NCI-H82 treated with DMSO at 0.1 percent for 48 hours (cell line): ENCODE results near the gene ACLY.
"Not testable (repeated sequence)": the region's sequence is repeated elsewhere in the genome, so short reads cannot be mapped to it uniquely, and the experiment has no call there.

Source experiments
- DNase-seq: peaks from one replicate; lab custom pipeline; 2025; ENCODE audit not compliant: unreplicated experiment; lab: John Stamatoyannopoulos, UW

The ACLY gene

DNA sequence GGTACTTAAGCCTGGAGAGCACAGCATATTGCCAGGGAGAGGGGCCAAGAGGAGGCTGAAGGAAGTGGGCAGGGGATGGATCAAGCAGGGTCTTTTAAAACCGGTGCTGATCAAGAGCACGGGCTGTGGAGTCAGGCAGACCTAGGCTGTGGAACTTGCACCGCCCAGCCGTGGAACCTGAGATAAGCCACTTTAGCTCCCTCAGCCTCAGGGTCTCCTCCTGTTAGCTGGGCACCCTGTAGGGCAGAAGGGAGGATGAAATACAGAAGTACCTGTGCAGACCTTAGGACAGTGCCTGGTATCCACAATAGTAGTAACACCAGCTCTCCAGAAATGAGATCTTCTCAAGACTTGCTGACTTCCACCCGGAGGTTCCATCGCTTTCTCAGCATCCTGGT lies 20.9 kb upstream of the ACLY start:
- DNase-seq, result no peak

DNA sequence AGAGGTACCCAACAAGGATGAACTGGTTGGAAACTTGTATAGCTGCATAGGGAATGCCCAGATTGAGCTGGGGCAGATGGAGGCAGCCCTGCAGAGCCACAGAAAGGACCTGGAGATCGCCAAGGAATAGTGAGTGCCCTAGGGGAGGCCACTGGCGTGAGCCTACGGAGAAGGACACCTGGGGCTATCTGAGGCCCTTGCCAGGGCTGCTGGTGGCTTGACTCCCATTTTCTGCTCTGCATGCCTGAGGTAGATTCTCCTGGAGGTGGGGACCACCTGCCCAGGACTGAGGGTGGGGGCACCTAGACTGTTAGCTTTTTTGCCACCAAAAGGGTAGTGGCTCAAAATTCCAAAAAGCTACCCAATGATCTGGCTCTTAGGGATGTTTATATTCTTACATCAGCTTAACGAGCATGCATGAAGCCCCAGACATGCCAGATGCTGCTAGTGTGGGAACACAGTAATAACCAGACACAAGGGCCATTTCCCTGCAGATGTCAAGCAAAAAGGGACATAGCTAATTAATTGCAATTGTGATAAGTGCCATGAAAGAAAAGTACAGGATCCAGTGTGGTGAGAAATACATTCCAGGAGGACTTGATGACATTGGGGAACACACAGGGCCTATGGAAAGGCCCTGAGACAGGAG lies 20.4 kb upstream of the ACLY start:
- DNase-seq, result no peak

DNA sequence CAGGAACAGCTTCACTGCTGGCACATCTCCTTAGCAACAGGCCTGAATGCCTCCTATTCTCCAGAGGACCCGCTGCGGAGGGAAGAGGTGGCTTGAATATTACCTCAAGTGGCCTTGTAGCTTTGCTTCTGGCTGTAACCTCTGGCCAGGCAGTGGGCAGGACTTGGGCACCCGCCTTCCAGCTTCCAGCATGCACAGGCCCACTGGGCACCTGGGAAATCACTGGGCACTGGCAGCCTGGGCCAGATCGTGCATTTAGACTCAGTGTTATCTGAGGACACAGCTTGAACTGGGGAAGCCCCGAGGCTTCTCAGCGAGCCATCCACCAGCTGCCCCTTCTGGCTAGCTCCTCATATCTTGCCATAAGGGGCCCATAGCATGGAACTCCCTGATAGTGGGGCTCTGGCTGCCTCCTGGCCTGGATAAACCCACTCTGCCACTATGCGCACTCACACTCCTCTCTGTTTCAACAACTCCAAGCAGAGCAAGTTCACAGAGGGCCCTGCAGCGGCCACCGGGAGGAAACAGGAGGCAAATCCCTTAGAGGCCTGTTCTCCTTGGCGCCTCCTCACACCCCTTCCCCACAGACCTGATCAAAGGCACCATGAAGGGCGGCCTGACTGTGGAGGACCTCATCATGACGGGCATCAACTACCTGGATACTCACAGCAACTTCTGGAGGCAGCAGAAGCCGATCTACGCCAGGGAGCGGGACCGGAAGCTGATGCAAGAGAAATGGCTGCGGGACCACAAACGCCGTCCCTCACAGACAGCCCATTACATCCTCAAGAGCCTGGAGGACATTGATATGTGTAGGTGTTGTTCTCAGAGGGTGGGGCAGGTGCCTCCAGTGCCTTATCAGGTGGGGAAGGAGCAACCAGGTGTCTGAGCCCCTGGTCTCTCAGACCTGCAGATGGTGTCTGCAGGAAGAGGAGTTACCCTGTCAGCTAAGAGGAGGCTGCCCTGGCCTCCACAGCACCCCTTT lies 19.5 kb upstream of the ACLY start:
- no peak for DNase-seq

DNA sequence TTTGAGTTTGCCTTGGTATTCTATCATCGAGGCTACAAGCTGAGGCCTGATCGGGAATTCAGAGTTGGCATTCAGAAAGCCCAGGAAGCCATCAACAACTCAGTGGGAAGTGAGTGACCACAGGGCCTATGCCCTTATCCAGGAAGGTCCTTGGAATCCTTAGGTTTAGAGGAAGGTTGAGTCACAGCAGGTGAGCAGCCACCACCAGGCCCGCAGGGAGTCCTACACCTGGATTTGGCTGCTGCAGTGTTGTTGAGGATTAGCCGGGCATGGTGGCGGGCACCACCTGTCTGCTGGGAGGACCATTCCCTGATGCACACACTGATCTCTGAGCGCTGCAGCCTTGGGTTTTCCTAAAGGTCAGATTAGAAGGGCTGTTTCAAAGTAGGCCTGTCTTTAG lies 16.9 kb upstream of the ACLY start:
- DNase-seq, result no peak

DNA sequence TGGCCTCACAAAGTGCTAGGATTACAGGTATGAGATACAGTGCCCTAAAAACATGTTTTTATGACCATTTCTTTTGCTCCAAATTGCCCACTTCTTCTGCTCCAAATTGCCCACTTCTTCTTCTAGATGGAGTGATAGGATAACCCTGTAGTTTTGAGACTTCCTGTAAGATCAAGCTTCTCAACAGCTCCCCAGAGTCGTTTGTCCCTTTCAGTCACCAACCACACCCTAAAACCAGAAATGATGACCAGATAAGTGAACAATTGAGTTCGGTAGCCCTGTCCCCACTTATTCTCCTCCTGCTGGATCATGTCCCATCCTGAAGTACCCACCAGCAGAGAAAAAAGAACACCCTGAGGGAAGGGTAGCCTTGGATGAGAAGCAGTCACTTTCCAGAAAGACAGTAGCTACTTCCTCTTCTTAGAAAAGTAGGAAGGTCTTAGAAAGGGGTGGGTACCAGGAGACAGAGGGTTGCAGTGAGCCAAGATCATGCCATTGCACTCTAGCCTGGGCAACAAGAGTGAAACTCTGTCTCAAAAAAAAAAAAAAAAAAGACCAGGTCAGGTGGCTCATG lies 14.2 kb upstream of the ACLY start:
- DNase-seq, result no peak

DNA sequence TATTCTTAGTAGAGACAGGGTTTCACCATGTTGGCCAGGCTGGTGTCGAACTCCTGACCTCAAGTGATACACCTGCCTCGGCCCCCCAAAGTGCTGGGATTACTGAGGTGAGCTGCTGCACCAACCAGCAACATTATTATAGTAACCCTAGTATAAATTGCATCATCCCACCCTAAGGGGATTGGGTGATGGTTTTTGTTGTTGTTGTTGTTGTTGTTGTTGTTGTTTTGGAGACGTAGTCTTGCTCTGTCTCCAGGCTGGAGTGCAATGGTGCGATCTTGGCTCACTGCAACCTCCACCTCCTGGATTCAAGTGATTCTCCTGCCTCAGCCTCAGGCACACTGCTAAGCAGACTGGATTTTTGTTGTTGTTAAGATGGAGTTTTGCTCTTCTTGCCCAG lies 13.0 kb upstream of the ACLY start:
- not testable (repeated sequence) for DNase-seq

DNA sequence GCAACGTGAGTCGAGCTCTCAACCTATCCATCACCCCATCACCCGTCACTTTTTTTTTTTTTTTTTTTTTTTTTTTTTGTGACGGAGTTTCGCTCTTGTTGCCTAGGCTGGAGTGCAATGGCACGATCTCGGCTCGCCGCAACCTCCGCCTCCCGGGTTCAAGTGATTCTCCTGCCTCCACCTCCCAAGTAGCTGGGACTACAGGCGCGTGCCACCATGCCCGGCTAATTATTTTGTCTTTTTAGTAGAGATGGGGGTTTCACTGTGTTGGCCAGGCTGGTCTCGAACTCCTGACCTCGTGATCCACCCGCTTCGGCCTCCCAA lies 12.0 kb upstream of the ACLY start:
- DNase-seq, result not testable (repeated sequence)

DNA sequence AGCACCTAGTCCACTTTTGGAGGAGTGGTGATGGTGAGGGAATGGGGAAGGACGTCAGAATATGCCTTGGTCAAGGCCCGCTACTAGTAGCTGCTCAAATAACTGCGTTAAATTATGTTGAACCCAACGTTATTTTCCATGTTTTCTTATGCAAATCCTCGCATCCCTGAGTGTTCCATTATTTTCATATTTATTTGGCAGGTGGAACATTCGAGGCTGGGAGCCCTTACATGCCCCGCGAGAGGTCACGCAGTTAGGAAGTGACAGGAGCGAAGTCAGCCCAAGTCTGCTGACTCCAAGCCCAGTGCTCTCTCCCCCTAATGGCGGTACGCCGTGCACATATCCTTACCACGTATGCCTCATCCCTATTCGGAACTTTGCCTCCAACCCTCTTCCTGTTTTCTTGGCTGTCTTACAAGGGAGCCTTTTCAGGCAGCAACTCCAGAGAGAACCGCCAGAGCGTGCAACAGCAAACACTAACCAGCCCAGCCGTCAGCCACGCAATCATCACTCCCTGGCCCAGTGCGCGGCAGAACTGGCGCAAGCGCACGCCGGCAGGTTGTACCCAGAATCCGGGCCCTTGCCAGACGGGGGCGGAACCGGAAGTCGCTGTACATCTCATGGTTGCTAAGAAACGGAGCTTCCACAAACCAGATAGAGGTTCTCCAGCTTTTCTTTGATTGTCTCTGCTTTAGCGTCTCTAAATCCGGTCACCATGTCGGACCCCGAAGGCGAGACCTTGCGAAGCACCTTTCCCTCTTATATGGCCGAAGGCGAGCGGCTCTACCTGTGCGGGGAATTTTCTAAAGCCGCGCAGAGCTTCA lies 11.5 kb upstream of the ACLY start, which contains the start of gene ODAD4:
Gene ODAD4, plus strand, starts transcription at position 609 of the 824 bp plus-strand sequence. Its CDS starts 107 bp downstream, at position 716.
- peak; percentile 89 for DNase-seq

DNA sequence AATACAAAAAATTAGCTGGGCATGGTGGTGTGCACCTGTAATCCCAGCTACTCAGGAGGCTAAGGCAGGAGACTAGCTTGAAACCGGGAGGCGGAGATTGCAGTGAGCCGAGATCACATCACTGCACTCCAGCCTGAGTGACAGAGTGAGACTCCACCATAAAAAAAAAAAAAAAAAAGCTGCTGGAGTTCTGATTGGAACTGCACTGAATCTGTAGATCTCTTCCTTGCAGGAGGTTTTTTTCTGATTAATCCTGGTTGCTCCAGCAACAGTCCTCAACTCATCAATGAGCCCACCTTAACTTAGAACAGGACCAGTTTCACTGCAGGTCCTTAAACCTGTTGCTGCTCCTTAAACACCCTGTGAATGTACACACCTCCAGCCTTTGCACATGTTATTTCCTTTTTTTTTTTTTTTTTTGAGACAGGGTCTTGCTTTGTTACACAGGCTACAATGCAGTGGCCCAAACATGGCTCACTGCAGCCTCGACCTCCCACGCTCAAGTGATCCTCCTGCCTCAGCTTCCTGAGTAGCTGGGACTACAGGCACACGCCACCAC lies 10.0 kb upstream of the ACLY start:
- DNase-seq, result no peak

DNA sequence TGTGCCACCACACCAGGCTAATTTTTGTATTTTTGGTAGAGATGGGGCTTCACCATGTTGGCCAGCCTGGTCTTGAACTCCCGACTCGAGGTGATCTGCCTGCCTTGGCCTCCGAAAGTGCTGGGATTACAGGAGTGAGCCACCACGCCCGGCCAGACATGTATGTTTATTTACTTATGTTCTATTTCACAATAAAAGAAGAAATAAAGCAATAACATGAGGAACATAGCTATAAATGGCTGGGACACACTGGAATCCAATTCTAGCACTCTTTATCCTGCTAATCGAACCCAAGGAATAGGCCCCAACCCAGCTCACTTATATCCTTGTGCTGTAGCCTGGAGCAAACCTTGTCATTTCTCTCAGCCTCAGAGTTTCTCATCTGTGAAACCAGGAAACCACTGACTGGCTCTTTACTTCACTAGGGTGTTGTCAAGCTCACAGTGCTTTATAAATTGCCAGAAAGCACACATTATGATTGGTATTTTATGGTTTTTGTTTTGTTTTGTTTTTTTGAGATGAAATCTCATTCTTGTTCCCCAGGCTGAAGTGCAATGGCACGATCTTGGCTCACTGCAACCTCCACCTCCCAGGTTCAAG lies 7.3 kb upstream of the ACLY start:
- DNase-seq, result no peak

DNA sequence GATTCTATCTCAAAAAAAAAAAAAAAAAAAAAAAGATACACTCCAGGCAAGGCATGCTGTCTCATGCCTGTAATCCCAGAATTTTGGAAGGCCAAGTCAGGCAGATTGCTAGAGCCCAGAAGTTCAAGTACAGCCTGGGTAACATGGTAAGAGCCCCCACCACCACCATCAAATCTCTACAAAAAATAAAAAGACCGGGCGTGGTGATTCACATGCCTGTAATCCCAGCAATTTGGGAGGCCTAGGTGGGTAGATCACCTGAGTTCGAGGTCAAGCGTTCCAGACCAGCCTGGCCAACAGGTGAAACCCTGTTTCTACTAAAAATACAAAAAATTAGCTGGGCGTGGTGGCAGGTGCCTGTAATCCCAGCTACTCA lies 1.8 kb upstream of the ACLY start:
- no peak for DNase-seq

DNA sequence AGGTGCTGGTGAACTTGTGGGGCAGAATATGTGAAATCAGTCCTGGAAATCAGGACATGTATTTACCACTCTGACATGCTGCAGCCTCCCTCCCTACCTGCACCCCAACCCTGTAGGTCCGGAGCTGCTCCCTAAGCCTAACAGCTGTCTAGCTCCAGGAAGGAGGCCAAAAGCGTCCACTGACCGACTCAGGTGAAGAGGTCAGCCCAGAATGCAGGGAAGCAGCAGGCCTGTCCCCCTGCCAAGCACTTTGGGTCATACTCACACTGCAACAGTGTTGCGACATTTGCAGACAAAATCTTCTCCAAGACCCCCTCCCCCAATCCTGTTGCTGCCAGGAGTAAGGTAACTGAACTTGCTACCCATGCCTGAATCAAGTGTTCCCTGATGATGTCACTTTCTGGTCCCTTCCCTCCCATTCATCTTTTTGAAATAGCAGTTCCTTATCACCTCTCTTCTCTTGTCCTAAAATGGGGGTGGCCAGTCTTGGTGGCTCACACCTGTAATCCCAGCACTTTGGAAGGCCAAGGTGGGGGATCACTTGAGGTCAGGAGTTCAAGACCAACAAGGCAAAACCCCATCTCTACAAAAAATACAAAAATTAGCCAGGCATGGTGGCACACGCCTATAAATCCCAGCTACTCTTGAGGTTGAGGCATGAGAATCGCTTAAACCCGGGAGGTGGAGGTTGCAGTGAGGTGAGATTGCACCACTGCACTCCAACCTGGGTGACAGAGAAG lies 1.3 kb upstream of the ACLY start:
- DNase-seq, result peak; percentile 7

DNA sequence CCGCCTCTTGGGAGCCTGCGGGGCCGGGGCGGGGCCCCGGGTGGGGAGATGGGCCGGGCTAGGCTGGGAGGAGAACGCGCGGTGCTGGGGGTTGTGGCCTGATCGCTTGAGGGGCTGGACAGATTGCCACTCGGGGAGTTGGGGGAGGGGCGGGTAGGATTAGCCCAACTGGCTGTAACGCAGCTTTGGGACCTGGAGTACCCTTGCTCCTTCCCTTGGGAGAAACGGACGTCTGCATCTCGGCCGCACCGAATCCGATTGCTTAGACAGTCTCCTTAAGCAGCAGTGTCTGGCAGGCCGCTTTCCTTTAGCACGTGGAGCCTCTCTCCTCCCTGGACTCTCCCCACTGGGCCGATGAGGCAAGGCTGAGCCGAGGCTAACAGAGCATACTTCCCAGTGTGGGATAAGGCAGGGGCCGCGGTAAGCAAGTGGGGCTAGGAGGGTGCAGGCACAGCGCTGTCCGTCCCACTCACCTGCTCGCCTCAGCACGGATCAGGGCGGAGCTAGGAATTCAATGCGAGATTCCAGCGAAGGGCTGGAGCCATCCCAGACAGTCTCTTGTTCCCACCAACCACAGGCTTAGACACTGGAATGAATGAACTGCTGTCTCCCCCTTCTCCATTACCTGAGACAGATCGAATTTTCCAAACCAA lies 540 bp upstream of the ACLY start:
- peak; percentile 98 for DNase-seq

DNA sequence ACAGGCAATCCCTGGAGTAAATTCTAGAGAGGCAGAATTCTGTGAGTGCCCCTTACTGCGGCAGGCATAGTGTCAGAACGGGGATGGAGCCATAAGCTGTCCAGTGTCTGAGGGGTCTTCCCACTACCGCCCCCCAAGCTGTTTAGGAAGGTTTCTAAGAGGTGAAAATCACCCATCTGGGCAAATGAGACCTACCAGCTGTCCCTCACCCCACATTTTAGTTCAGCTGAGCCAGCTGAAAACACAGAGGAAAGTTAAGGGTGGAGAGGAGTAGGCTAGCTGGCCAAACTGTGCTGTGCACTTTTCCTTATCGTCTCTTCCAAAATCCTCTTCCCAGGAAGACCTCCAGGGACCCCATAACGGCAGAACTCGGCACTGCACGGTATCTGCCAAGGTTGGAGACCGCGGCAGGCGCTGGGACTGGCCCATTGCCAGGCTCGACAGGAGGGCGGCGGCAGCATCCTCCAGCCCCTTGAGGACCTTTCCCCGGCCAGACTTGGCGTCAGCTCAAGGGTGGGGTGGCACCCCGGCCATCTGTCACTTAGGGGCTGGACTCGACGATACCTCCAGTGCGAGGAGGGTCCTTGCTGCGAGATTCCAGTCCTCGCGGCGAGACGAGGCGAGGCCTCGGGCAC lies 955 bp downstream of the ACLY start:
- peak; percentile 39 for DNase-seq

DNA sequence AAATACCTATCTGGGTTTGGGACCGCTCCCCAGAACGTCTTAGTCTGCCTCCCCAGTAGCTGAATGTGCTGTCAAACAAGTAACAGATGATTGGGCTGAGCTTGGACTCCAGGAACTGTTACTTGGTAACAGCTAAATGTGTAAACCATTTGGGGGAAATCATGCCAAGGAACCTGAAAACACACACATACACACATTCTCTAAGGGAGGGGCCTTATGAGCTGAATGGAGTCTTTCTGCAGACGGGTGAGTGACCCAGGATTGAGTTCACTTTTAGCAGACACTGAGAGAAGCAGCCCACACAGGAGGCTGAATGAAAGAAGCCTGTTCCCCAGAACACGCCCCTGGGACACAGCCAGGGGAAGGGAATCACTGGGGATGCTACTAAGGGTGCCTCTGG lies 1.6 kb downstream of the ACLY start:
- no peak for DNase-seq

DNA sequence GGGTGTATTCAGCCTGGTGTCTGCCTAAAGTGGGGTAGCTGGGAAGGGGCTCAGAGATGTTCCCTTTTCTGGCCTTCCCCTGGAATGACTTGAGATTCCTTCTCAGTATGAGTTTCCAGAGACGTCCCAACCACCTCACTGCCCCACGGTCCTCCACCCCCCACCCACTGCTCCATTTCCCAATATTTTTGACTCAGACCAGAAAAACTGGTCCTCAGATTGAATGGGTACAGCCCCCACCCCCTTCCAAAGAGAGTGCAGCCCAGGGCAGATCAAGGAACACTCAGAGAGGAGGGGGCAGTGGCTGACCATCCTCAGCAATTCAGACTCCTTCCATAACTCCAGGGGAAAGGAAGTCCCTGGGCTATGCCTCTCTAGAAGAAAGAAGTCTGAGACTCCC lies 3.2 kb downstream of the ACLY start:
- no peak for DNase-seq

DNA sequence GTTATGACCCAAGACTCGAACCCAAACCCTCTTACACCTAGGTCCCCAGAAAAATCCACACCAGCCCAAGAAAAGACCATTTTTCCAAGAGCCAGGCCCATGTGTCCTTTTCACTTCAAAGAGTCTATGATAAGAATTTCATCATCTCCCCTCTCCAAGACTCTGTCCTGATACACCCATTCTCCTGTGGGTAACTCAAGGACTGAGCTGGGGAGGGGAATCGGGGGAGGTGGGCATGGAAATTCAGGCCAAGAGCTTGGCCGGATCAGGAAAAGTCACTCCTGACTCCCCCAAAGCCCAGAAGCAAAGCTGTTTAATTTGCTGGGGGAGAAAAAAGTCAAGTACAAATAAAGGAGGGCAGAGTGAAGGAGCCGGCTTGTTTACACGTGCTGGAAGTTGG lies 3.7 kb downstream of the ACLY start:
- no peak for DNase-seq

DNA sequence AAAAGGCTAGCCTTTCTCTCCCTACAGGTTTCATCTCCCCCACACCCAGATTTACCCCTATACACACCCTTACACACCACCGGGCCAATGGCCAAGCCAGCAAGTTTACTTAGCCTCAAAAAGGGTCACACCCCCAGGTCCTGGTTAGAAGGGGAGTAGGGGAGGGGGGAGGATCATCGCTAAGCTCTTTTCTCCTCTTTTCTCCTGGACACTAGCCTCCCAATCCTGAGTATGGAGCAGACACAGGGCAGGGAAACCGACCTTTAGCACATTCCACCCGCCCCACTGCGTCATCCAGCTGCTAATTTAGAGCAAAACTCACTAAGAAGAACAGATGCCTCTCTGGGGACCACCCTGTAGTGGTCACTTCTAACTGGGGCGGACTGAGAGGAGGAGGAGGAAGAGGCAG lies 4.4 kb downstream of the ACLY start:
- no peak for DNase-seq

DNA sequence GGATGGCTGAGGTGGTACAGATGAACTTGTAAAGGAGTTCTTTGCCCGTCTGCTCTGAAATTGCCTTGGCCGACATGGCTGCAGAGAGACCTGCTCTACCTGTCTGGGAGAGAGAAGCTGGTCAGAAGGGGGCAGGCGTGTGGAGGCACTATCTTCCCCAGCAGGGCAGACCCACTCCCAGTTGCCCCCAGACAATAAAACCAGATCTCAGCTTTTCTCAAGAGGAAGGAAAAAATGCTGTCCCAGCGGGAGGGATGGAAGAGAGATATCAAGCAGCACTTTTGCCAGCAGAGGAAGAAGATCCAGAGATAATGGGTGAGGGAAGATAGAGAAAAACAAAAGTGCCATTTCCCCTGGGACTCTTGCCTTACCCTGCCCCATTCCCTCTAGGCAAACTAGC lies 5.0 kb downstream of the ACLY start:
- no peak for DNase-seq
